PC-3 (cell line): ENCODE data around the gene KCNG4. TPM values are rescaled to one million over a fixed set of nuclear protein-coding genes. Genes with fewer than 3 reads are reported as not detected.

ENCODE experiments used
- ATAC-seq: fragments of 200-7000 bp; cut with Tn5 transposase; 2 replicates; pipeline ENCODE4 v1.9.1; 2020; ENCODE audit warnings: mild to moderate bottlenecking, moderate library complexity
- BruUV-seq: library from RNA; stranded (reverse); fragments of 400-500 nt; replicated peaks from 2 replicates; lab custom pipeline; 2021; lab: Mats Ljungman, UMichigan
- CTCF ChIA-PET: fragments of 300-600 bp; sonication (Branson Sonifier 250); formaldehyde crosslinking; loops from one replicate; lab custom pipeline; 2022; ENCODE audit warnings: antibody characterized with exemption; lab: Charles Lee
- POLR2A ChIA-PET: fragments of 300-600 bp; sonication (Branson Sonifier 250); formaldehyde crosslinking; loops from one replicate; lab custom pipeline; 2022; ENCODE audit warnings: antibody characterized with exemption; ENCODE audit not compliant: unreplicated experiment; lab: Charles Lee
- DNase-seq: peaks from one replicate; pipeline ENCODE4 v3.0.0-alpha.2; 2015
- H2AFZ ChIP-seq: fragments of 300-600 bp; sonication (generic); 2 replicates; pipeline ENCODE4 v1.6.0; 2016; ENCODE audit warnings: antibody characterized with exemption, low read length
- H3F3A ChIP-seq: fragments of 300-600 bp; sonication (generic); one replicate; pipeline ENCODE4 v1.6.0; 2017; ENCODE audit warnings: antibody characterized with exemption, low read length, control low read depth, mild to moderate bottlenecking; ENCODE audit not compliant: unreplicated experiment
- H3K27ac ChIP-seq: fragments of 300-600 bp; sonication (generic); 2 replicates; pipeline ENCODE4 v1.5.1; 2016; ENCODE audit warnings: mild to moderate bottlenecking, low read length
- H3K27me3 ChIP-seq: fragments of 300-600 bp; sonication (generic); 2 replicates; pipeline ENCODE4 v1.6.1; 2016; ENCODE audit warnings: low read length, mixed read lengths
- H3K36me3 ChIP-seq: fragments of 300-600 bp; sonication (generic); 2 replicates; pipeline ENCODE4 v1.6.1; 2016; ENCODE audit warnings: low read depth, mixed run types, low read length, mixed read lengths
- H3K4me1 ChIP-seq: fragments of 300-600 bp; sonication (generic); 2 replicates; pipeline ENCODE4 v1.5.1; 2016; ENCODE audit warnings: low read length; ENCODE audit not compliant: insufficient read depth
- H3K4me2 ChIP-seq: fragments of 300-600 bp; sonication (generic); 2 replicates; pipeline ENCODE4 v1.6.0; 2016; ENCODE audit warnings: low read length
- H3K4me3 ChIP-seq: fragments of 300-600 bp; sonication (generic); 2 replicates; pipeline ENCODE4 v1.5.1; 2016; ENCODE audit warnings: mild to moderate bottlenecking, low read length, mixed read lengths
- H3K79me2 ChIP-seq: fragments of 300-600 bp; sonication (generic); 2 replicates; pipeline ENCODE4 v1.6.1; 2017; ENCODE audit warnings: low read length, mixed read lengths
- H3K9ac ChIP-seq: fragments of 300-600 bp; sonication (generic); 2 replicates; pipeline ENCODE4 v1.6.0; 2016; ENCODE audit warnings: mild to moderate bottlenecking, low read length
- H3K9me2 ChIP-seq: fragments of 300-600 bp; sonication (generic); replicated peaks from 2 replicates; pipeline ENCODE4 v1.6.1; 2016; ENCODE audit warnings: mixed run types, low read length, mixed read lengths
- H3K9me3 ChIP-seq: fragments of 300-600 bp; sonication (generic); 2 replicates; pipeline ENCODE4 v1.6.1; 2016; ENCODE audit warnings: low read length, mixed read lengths
- H4K20me1 ChIP-seq: fragments of 300-600 bp; sonication (generic); 2 replicates; pipeline ENCODE4 v1.6.1; 2016; ENCODE audit warnings: low read length, mixed read lengths
- CTCF ChIP-seq: fragments of 300-600 bp; sonication (generic); conservative IDR thresholded peaks from 2 replicates; pipeline ENCODE4 v1.5.1; 2017; ENCODE audit warnings: antibody characterized with exemption, low read depth, mild to moderate bottlenecking, low read length
- EZH2 ChIP-seq: fragments of 300-600 bp; sonication (generic); IDR thresholded peaks from one replicate; pipeline ENCODE4 v1.6.1; 2017; ENCODE audit warnings: antibody characterized with exemption, mild to moderate bottlenecking, low read length; ENCODE audit not compliant: unreplicated experiment
- EZH2phosphoT487 ChIP-seq: fragments of 300-600 bp; sonication (generic); IDR thresholded peaks from 2 replicates; pipeline ENCODE4 v1.6.1; 2018; ENCODE audit warnings: mild to moderate bottlenecking, antibody characterized with exemption, low read length, borderline replicate concordance
- intact Hi-C: fragments of 100-400 bp; cut with micrococcal nuclease; formaldehyde crosslinking; loops from 2 replicates; pipeline ENCODE4 v1.9.0; 2023
- total RNA-seq: library from RNA; depleted of rRNA; stranded (reverse); fragments of >200 nt; gene quantifications from 2 replicates; pipeline ENCODE4 v1.2.3, GENCODE V29; 2014

Gene KCNG4
- total RNA-seq, 1 experiment from 2014 or later = 0.04 TPM

- Histone ChIP-seq H3K27ac (no peak overlapping the region), H3K9ac (no peak overlapping the region), H3K27me3 (no peaks in the 10 kb centered on the region), H3F3A (no peaks in the 10 kb centered on the region), H3K9me2 (no peaks in the 10 kb centered on the region), H3K4me2 (no peak overlapping the region), H4K20me1 (no peaks in the 10 kb centered on the region), H2AFZ (no peak overlapping the region), H3K4me3 (no peak overlapping the region), H3K9me3 (no peaks in the 10 kb centered on the region), H3K36me3 (no peaks in the 10 kb centered on the region), H3K79me2 (no peaks in the 10 kb centered on the region), H3K4me1 (no peaks in the 10 kb centered on the region)
- no peak for DNase-seq
- no TSS peak for BruUV-seq
- ChIA-PET POLR2A (no interaction called here), CTCF (no interaction called here)
- no peak for TF ChIP-seq EZH2phosphoT487
- no peak for TF ChIP-seq EZH2
- TF ChIP-seq CTCF = no peak
- intact Hi-C loops = no loop called here
- no peak for ATAC-seq
Measured at GRCh38 chr16:84234321-84235241, 5.2 kb downstream of the KCNG4 start.

GRCh38 chr16:84233748-84234147 lies 6.1 kb downstream of the KCNG4 start:
- BruUV-seq = no TSS peak
- Histone ChIP-seq H3K9ac (no peak overlapping the region), H3K4me3 (no peak overlapping the region), H3K4me1 (peaks cover 2% of the 10 kb centered on the region; the same call in 1 of the 2 replicates), H3K27me3 (no peaks in the 10 kb centered on the region), H3K4me2 (no peak overlapping the region), H3K27ac (no peak overlapping the region), H3F3A (no peaks in the 10 kb centered on the region), H3K79me2 (no peaks in the 10 kb centered on the region), H2AFZ (no peak overlapping the region), H3K9me2 (no peaks in the 10 kb centered on the region), H3K36me3 (no peaks in the 10 kb centered on the region), H3K9me3 (no peaks in the 10 kb centered on the region), H4K20me1 (no peaks in the 10 kb centered on the region)
- ATAC-seq (no peak), DNase-seq (no peak)
- POLR2A ChIA-PET = no interaction called here
- TF ChIP-seq EZH2 = no peak
- CTCF ChIA-PET = no interaction called here
- intact Hi-C loops = no loop called here

- no TSS peak for BruUV-seq
- CTCF ChIA-PET = no interaction called here
- intact Hi-C loops = no loop called here
Measured at GRCh38 chr16:84232969-84233368, 6.8 kb downstream of the KCNG4 start.

More at GRCh38 chr16:84232969-84233368, 6.8 kb downstream of the KCNG4 start:
- H3K27ac ChIP-seq = no peak overlapping the region
- H3K4me1 ChIP-seq = peaks cover 10% of the 10 kb centered on the region
- POLR2A ChIA-PET = no interaction called here
- no peak overlapping the region for H3K4me3 ChIP-seq
- DNase-seq (no peak), ATAC-seq (no peak)
- H3K4me2 ChIP-seq = no peak overlapping the region
- no peaks in the 10 kb centered on the region for H3K9me2 ChIP-seq
- no peak overlapping the region for H2AFZ ChIP-seq
- TF ChIP-seq CTCF = no peak
- no peak for TF ChIP-seq EZH2
- no peak for TF ChIP-seq EZH2phosphoT487
- no peak overlapping the region for H3K9ac ChIP-seq
- H3F3A ChIP-seq = no peaks in the 10 kb centered on the region
- no peaks in the 10 kb centered on the region for H3K9me3 ChIP-seq
- H3K27me3 ChIP-seq = no peaks in the 10 kb centered on the region
- H3K79me2 ChIP-seq = no peaks in the 10 kb centered on the region
- H4K20me1 ChIP-seq = no peaks in the 10 kb centered on the region
- H3K36me3 ChIP-seq = no peaks in the 10 kb centered on the region
